GM15510 (cell line): Measurements from ENCODE around the gene BLOC1S5.

ENCODE experiments used
- POLR2A ChIP-seq: IDR thresholded peaks from 3 replicates; pipeline ENCODE4 v1.6.1; 2011; ENCODE audit warnings: borderline replicate concordance; ENCODE audit not compliant: insufficient read length; ENCODE audit errors: extremely low read depth

BLOC1S5 gene

GRCh38 chr6:8029243-8029870, 34.8 kb downstream of the BLOC1S5 start:
- no peak for TF ChIP-seq POLR2A

- no peak for TF ChIP-seq POLR2A
These were observed 36.1 kb downstream of the BLOC1S5 start for GRCh38 chr6:8027965-8028651.

- TF ChIP-seq POLR2A, result no peak
These were observed 37.4 kb downstream of the BLOC1S5 start for GRCh38 chr6:8026800-8027199.

GRCh38 chr6:8025191-8025590, 39.0 kb downstream of the BLOC1S5 start:
- no peak for TF ChIP-seq POLR2A

- no peak for TF ChIP-seq POLR2A
These were observed 40.6 kb downstream of the BLOC1S5 start for GRCh38 chr6:8023638-8024037.

- no peak for TF ChIP-seq POLR2A
These were observed 44.1 kb downstream of the BLOC1S5 start for GRCh38 chr6:8020083-8020482.

GRCh38 chr6:8017705-8018104, 46.5 kb downstream of the BLOC1S5 start:
- no peak for TF ChIP-seq POLR2A

- TF ChIP-seq POLR2A, result no peak
These were observed 46.9 kb downstream of the BLOC1S5 start for GRCh38 chr6:8017276-8017701.

- no peak for TF ChIP-seq POLR2A
These were observed 49.2 kb downstream of the BLOC1S5 start for GRCh38 chr6:8014947-8015346.

- TF ChIP-seq POLR2A, result no peak
These were observed 50.4 kb downstream of the BLOC1S5 start for GRCh38 chr6:8013763-8014162.

GRCh38 chr6:8006208-8006607, 58.0 kb downstream of the BLOC1S5 start:
- no peak for TF ChIP-seq POLR2A

GRCh38 chr6:8005136-8005535, 59.1 kb downstream of the BLOC1S5 start:
- TF ChIP-seq POLR2A, result no peak

GRCh38 chr6:8000636-8001035, 63.6 kb downstream of the BLOC1S5 start:
- TF ChIP-seq POLR2A, result no peak

GRCh38 chr6:8000188-8000596, 64.0 kb downstream of the BLOC1S5 start:
- TF ChIP-seq POLR2A, result no peak

- no peak for TF ChIP-seq POLR2A
These were observed 65.0 kb downstream of the BLOC1S5 start for GRCh38 chr6:7999201-7999600.

GRCh38 chr6:7998103-7998725, 66.0 kb downstream of the BLOC1S5 start:
- no peak for TF ChIP-seq POLR2A
